Muscle layer of duodenum (tissue), 2 donors: ENCODE measurements around the gene LRBA.

Source experiments
- H3K27ac ChIP-seq: one replicate; pipeline ENCODE4 v1.7.0; 2013; ENCODE audit warnings: mild to moderate bottlenecking, low read length
- H3K27me3 ChIP-seq: one replicate; pipeline ENCODE4 v1.7.0; 2013; ENCODE audit warnings: low read depth, mild to moderate bottlenecking, control low read depth, low read length
- H3K36me3 ChIP-seq, 2 donors: one replicate each; pipeline ENCODE4 v1.7.0; 2013; ENCODE audit warnings: low read length in 2 of 2, control low read depth in 1 of 2, mild to moderate bottlenecking in 1 of 2; ENCODE audit not compliant: insufficient read depth in 2 of 2, control insufficient read depth in 1 of 2
- H3K4me1 ChIP-seq, 2 donors: one replicate each; pipeline ENCODE4 v1.7.0; 2013; ENCODE audit warnings: low read length in 2 of 2, mild to moderate bottlenecking in 2 of 2, control low read depth in 1 of 2, moderate library complexity in 1 of 2; ENCODE audit not compliant: insufficient read depth in 2 of 2, control insufficient read depth in 1 of 2
- H3K4me3 ChIP-seq, 2 donors: one replicate each; pipeline ENCODE4 v1.7.0; 2013; ENCODE audit warnings: low read length in 2 of 2, low read depth in 1 of 2, mild to moderate bottlenecking in 1 of 2
- H3K9me3 ChIP-seq, 2 donors: one replicate each; pipeline ENCODE4 v1.7.0; 2013; ENCODE audit warnings: low read length in 2 of 2, control low read depth in 1 of 2, mild to moderate bottlenecking in 1 of 2; ENCODE audit not compliant: control insufficient read depth in 1 of 2
- donor health status: healthy.

Gene LRBA

GRCh38 chr4:150784939-150785338 lies 230.1 kb downstream of the LRBA start:
- Histone ChIP-seq H3K36me3 (no peaks in the 10 kb centered on the region), H3K27ac (no peak overlapping the region), H3K9me3 (no peaks in the 10 kb centered on the region), H3K4me3 (no peak overlapping the region), H3K27me3 (no peaks in the 10 kb centered on the region), H3K4me1 (peaks cover 0 to 4% of the 10 kb centered on the region in 2 donors)

- Histone ChIP-seq H3K36me3 (no peaks in the 10 kb centered on the region), H3K4me3 (no peak overlapping the region), H3K27me3 (no peaks in the 10 kb centered on the region), H3K4me1 (peaks cover 0 to 4% of the 10 kb centered on the region in 2 donors), H3K27ac (no peak overlapping the region), H3K9me3 (no peaks in the 10 kb centered on the region)
Measured at GRCh38 chr4:150784305-150784704, 230.8 kb downstream of the LRBA start.

- Histone ChIP-seq H3K4me1 (peaks cover 0 to 4% of the 10 kb centered on the region in 2 donors), H3K36me3 (no peaks in the 10 kb centered on the region), H3K4me3 (no peak overlapping the region), H3K27me3 (no peaks in the 10 kb centered on the region), H3K9me3 (no peaks in the 10 kb centered on the region), H3K27ac (no peak overlapping the region)
Measured at GRCh38 chr4:150782921-150783320, 232.2 kb downstream of the LRBA start.

- Histone ChIP-seq H3K4me3 (no peak overlapping the region), H3K27ac (no peak overlapping the region), H3K9me3 (no peaks in the 10 kb centered on the region), H3K27me3 (no peaks in the 10 kb centered on the region), H3K4me1 (peaks cover 0 to 4% of the 10 kb centered on the region in 2 donors), H3K36me3 (no peaks in the 10 kb centered on the region)
Measured at GRCh38 chr4:150782311-150782710, 232.8 kb downstream of the LRBA start.

- Histone ChIP-seq H3K9me3 (no peaks in the 10 kb centered on the region), H3K27me3 (no peaks in the 10 kb centered on the region), H3K36me3 (no peaks in the 10 kb centered on the region), H3K4me3 (no peak overlapping the region), H3K27ac (no peak overlapping the region), H3K4me1 (peaks cover 0 to 4% of the 10 kb centered on the region in 2 donors)
Measured at GRCh38 chr4:150781191-150781590, 233.9 kb downstream of the LRBA start.

- no peaks in the 10 kb centered on the region for H3K36me3 ChIP-seq
- H3K27ac ChIP-seq, result no peak overlapping the region
- peaks cover 0 to 4% of the 10 kb centered on the region in 2 donors for H3K4me1 ChIP-seq
- H3K27me3 ChIP-seq, result no peaks in the 10 kb centered on the region
- no peak overlapping the region for H3K4me3 ChIP-seq
- H3K9me3 ChIP-seq, result no peaks in the 10 kb centered on the region
Measured at GRCh38 chr4:150779707-150780106, 235.4 kb downstream of the LRBA start.

- Histone ChIP-seq H3K27ac (no peak overlapping the region), H3K4me1 (no peaks in the 10 kb centered on the region), H3K36me3 (peaks cover 0 to 4% of the 10 kb centered on the region in 2 donors), H3K4me3 (no peak overlapping the region), H3K27me3 (no peaks in the 10 kb centered on the region), H3K9me3 (no peaks in the 10 kb centered on the region)
Measured at GRCh38 chr4:150773729-150774449, 241.2 kb downstream of the LRBA start.

- Histone ChIP-seq H3K27ac (no peak overlapping the region), H3K9me3 (no peaks in the 10 kb centered on the region), H3K4me1 (no peaks in the 10 kb centered on the region), H3K36me3 (peaks cover 0 to 4% of the 10 kb centered on the region in 2 donors), H3K4me3 (no peak overlapping the region), H3K27me3 (no peaks in the 10 kb centered on the region)
Measured at GRCh38 chr4:150773032-150773431, 242.1 kb downstream of the LRBA start.

GRCh38 chr4:150771382-150771781 lies 243.7 kb downstream of the LRBA start:
- H3K36me3 ChIP-seq, result peaks cover 0 to 4% of the 10 kb centered on the region in 2 donors
- no peaks in the 10 kb centered on the region for H3K4me1 ChIP-seq
- H3K9me3 ChIP-seq, result no peaks in the 10 kb centered on the region
- H3K27ac ChIP-seq, result no peak overlapping the region
- no peaks in the 10 kb centered on the region for H3K27me3 ChIP-seq
- H3K4me3 ChIP-seq, result no peak overlapping the region

GRCh38 chr4:150769845-150770244 lies 245.2 kb downstream of the LRBA start:
- Histone ChIP-seq H3K9me3 (no peaks in the 10 kb centered on the region), H3K4me1 (no peaks in the 10 kb centered on the region), H3K27me3 (no peaks in the 10 kb centered on the region), H3K36me3 (peaks cover 0 to 4% of the 10 kb centered on the region in 2 donors), H3K4me3 (no peak overlapping the region), H3K27ac (no peak overlapping the region)

- no peaks in the 10 kb centered on the region for H3K4me1 ChIP-seq
- no peaks in the 10 kb centered on the region for H3K27me3 ChIP-seq
- no peak overlapping the region for H3K4me3 ChIP-seq
- H3K9me3 ChIP-seq, result no peaks in the 10 kb centered on the region
- peaks cover 0 to 4% of the 10 kb centered on the region in 2 donors for H3K36me3 ChIP-seq
- no peak overlapping the region for H3K27ac ChIP-seq
Measured at GRCh38 chr4:150769248-150769647, 245.8 kb downstream of the LRBA start.

- Histone ChIP-seq H3K9me3 (no peaks in the 10 kb centered on the region), H3K27ac (no peak overlapping the region), H3K36me3 (peaks cover 0 to 4% of the 10 kb centered on the region in 2 donors), H3K4me3 (no peak overlapping the region), H3K27me3 (no peaks in the 10 kb centered on the region), H3K4me1 (no peaks in the 10 kb centered on the region)
Measured at GRCh38 chr4:150768497-150768896, 246.6 kb downstream of the LRBA start.
